ENCODE results near the gene SPX. TPM values are rescaled to one million over a fixed set of nuclear protein-coding genes. Genes with fewer than 3 reads are reported as not detected.

The SPX gene
- total and polyA plus RNA-seq, 2 of the 8 experiments (the other 6 are each of a cell fraction or from before 2014, with no cell fraction given), result 1.2 to 1.3 TPM

GRCh38 chr12:21545557-21545956, 19.5 kb downstream of the SPX start:
- DNase-seq (ENCODE audit: low read depth in 1 of 2, low spot score in 2 of 2) (no peak), FAIRE-seq (no peak)
- TF ChIP-seq HDAC6 (IDR thresholded peaks at IDR 0.05; ENCODE audit: low read depth, low read length), result no peak
- Histone ChIP-seq H2BK20ac (ENCODE audit: low read length) (no peak overlapping the region), H3K36me3 (ENCODE audit: control insufficient read depth in 2 of 4, insufficient read depth in 4 of 4, low read length in 3 of 4) (no peaks in the 10 kb centered on the region), H3K9ac (replicated peaks in 1 of 4; ENCODE audit: extremely low read depth in 1 of 4, low read depth in 3 of 4, low read length in 3 of 4) (no peak overlapping the region), H3K4ac (replicated peaks; ENCODE audit: insufficient read length, low read depth, low read length) (no peak overlapping the region), H3K27me3 (replicated peaks in 1 of 4; ENCODE audit: control insufficient read depth in 3 of 4, extremely low read depth in 1 of 4, insufficient read depth in 3 of 4, low read length in 3 of 4) (no peaks in the 10 kb centered on the region), H3K23ac (ENCODE audit: insufficient read length) (no peak overlapping the region), H4K20me1 (replicated peaks in 1 of 2; ENCODE audit: control insufficient read depth in 1 of 2, insufficient read depth in 2 of 2, low read length in 2 of 2) (no peaks in the 10 kb centered on the region), H2AFZ (ENCODE audit: low read length) (no peak overlapping the region), H3K18ac (ENCODE audit: extremely low read depth, low read length) (no peak overlapping the region), H3K27ac (ENCODE audit: low read depth, low read length) (no peak overlapping the region), H3K9me3 (ENCODE audit: insufficient read depth in 2 of 2, low read depth in 1 of 2, low read length in 1 of 2) (no peaks in the 10 kb centered on the region), H2AK5ac (ENCODE audit: low read depth, low read length) (no peak overlapping the region), H2BK120ac (replicated peaks; ENCODE audit: low read depth, low read length) (no peak overlapping the region), H3K4me2 (ENCODE audit: insufficient read depth in 1 of 2, low read depth in 2 of 2, low read length in 2 of 2) (no peak overlapping the region), H4K5ac (ENCODE audit: insufficient read length, low read depth, low read length) (no peak overlapping the region), H3K23me2 (ENCODE audit: low read depth, low read length) (no peaks in the 10 kb centered on the region; the same call in 1 of the 2 replicates), H3K56ac (replicated peaks; ENCODE audit: insufficient read length, low read depth, low read length) (no peak overlapping the region), H3K79me1 (ENCODE audit: low read depth, low read length) (no peaks in the 10 kb centered on the region), H4K91ac (replicated peaks; ENCODE audit: insufficient read length, low read length) (no peak overlapping the region), H3K14ac (ENCODE audit: insufficient read length) (no peak overlapping the region), H3K4me3 (ENCODE audit: extremely low read depth in 1 of 4, insufficient read depth in 2 of 4, low read depth in 3 of 4, low read length in 4 of 4) (no peak overlapping the region), H2BK5ac (ENCODE audit: low read depth, low read length) (no peak overlapping the region), H4K8ac (ENCODE audit: extremely low read depth, insufficient read depth, low read length) (no peak overlapping the region), H3K79me2 (ENCODE audit: control insufficient read depth in 1 of 2, insufficient read depth in 2 of 2, low read length in 2 of 2) (no peaks in the 10 kb centered on the region), H3K4me1 (replicated peaks in 1 of 4; ENCODE audit: control insufficient read depth in 3 of 4, insufficient read depth in 4 of 4, low read length in 3 of 4) (no peaks in the 10 kb centered on the region), H2BK12ac (ENCODE audit: low read depth, low read length) (no peak overlapping the region), H2BK15ac (ENCODE audit: low read length) (no peak overlapping the region)
- ChIA-PET CTCF (ENCODE audit: partially characterized antibody) (interaction anchor here (0.6 kb wide), 1 partner anchor 29 kb away, joined by 3 read pairs; no protein-coding TSS in a partner anchor), POLR2A (ENCODE audit: partially characterized antibody) (no interaction called here)
- 93% methylated on average over 2 of the region's 2 CpGs; no CpG with 5 or more reads in 1 of the 2 experiments for WGBS, 2 experiments (ENCODE audit: extremely low coverage in 1 of 2, insufficient coverage in 1 of 2, insufficient read length in 1 of 2, insufficient replicate concordance in 2 of 2, low coverage in 1 of 2, low lambda C conversion rate in 2 of 2, missing lambda C conversion rate in 1 of 2)

All from H1 (cell line).